ENCODE measurements around the gene SORCS2.
A peak's percentile ranks its signal among the peaks of the same experiment; 100 is the strongest.

The SORCS2 gene

DNA sequence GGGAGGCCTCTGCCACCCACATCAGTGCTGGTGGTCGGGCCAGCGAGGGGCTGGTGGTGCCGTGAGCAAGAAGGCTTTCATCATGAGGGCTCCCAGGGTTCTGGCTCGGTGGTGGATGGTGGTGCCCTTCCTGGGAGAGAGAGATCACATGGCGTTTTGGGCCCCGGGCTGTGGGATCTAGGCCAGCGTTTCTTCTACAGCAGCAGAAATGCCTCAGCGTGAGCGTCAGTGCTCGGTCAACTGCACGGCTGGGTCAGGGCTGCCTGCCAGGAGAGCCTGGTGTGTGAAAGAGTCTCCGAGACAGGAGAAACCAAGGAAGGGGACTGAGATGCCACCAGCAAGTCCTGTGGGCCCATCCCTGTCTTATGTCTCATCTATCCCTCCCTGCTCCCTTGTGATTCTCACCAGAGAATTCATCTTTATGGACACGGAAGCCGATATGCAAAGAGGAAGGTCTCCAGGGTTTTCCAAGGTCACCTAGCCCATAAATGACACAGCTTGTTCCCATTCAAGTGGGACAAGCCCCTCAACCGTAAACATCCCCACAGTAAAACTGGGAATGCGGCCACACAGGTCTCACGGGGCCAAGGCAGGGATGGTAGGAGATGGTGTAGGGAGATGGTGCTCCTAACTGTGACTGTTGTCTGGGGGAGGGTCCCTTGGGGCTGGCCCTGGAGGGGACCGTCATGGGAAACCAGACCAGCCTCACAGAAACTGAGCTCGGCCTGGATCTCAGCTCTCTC lies 99.2 kb downstream of the SORCS2 start:
- peak; percentile 14 for DNase-seq (ENCODE audit: low read depth)

DNA sequence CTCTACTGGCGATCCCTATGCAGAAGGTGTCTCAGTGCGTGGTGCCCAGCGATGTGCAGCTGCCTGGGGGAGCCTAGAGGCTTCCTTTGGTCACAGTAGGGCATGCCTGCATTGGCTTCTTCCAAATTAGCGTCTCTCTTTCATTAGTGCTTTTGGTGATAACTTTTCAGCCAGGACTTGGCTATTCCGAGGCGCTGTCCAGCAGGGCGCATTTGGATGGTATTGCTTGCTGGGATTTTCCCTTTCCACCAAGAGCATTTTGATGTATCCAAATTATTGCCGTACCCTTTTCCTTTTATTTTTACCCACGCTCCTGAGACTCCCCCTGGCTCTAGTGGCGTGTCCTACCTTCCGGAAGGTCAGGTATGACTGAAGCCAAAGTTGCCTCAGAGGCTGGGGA lies 101.4 kb downstream of the SORCS2 start:
- DNase-seq (ENCODE audit: low read depth) = no peak

DNA sequence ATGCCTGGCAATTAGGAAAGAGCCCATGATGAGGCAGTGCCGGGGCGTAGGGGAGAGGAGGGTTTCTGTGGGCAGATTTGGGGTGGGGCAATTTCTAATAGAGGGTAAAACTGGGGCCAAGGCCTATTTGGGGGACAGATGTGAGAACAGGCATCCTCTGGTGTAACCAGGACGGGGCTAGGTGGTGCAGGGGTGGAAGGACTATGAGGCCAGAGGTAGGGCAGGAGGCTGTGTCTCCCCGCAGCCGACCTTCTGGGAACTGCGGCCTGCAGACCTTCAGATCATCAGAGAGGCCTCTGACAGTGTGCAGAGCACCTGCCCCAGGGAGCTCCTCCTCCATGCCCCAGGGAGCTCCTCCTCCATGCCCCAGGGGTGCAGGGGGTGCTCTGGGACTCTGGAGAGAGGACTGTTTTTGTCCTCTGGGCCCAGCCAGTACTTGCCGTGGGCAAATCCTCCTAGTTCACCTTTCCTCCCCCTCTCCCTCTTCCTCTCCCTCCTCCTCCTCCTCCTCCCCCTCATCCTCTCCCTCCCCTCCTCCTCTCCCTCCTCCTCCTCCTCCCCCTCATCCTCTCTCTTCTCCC lies 101.9 kb downstream of the SORCS2 start:
- DNase-seq (ENCODE audit: low read depth) = no peak

DNA sequence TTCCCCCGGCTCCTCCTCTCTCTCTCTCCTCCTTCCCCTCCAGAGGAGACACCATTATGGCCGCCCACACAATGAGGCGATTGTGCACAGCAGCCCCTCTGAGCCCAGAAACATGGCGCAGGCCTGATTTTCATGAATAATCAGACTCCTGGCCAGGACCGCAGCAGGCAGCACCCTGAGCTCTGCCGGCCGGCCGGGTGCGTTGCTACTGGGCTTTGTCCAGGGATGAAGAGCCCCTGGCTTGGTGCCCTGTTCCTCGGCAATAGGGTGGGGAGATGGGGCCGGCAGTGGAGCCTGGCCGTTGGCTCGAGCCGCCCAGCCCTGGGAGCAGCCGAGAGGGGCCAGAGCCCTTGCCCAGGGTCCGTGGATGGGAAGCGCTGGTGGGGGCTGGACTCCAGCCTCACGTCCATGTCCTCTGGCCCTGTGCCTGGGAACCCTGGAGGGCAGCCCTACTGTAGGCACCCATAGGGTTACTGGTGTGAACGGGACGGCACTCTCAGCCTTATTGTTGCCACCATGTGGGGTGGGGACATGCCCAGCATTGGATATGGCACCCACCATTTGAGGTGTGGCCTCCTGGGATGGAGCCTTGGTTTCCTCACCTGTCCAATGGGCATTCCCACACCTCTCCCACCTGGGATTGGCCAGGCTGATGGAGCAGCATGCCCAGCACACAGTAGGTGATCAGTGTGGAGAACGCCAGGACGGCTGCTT lies 103.0 kb downstream of the SORCS2 start:
- peak; percentile 10 for DNase-seq (ENCODE audit: low read depth)

DNA sequence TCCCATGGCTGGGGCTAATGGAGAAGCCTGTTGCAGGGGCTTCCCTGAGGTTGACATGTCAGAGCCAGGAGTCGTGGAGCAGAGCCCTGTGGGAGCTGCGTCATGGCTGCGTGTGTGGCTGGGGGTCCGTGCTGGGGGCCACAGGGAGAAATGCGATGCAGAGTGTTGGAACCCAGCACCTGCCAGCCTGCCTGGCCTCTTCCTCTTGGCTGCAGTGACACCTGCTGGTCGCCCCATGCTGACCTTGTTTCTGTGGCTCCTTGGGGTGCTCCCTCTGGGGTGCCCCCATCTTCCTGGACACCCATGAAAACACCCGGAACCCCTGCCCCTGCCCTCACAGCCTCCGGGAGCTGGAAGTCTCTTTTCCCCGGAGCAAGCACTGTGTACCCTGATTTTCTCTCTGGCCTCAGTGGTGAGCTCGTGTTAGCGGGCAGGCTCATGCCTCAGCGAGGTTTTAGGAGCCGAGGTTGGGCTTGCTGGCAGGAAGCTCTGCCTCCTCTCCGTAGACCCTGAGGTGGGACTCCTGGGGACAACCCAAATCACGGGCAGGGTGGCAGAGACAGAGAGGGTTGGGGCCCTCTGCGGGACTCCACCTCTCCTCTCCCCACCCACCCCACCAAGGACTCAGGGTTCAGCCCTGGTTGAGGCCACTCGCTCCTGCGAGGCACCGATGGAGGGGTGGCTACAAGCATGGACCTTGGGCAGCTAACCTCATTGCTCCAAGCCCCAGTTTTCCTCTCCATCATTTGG lies 103.7 kb downstream of the SORCS2 start:
- DNase-seq (ENCODE audit: low read depth) = peak; percentile 36

DNA sequence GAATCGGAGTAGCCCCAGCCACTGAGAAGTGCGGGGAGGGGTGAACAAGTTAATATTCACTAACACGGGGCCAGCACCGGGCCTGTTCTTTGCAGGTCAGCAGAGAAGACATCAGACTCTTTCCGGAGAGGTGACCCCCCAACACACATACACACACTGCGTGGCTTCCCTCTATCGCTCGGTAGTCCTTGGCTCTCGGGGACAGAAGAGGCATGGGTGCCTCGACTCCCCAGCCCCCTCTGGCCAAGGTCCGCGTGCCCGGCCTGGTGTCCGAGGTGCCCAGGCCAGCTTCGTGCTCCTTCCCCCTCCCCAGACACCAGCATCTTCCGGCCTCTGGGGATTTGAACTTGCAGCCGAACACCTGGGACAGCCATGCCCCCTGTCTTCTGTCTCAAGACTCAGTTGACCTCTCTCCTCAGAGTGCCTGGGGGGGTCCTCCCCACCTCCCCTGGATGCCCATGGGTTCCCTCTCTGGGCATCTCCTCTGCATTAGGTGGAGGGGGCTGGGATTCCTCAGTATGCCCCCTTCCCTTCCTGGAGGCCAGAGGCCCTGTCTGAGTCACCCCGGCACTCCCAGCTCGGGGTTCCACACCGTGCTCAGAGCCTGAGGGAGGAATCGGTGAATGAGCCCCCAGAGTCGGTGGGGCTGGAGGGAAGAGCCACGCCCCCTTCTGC lies 104.5 kb downstream of the SORCS2 start:
- no peak for DNase-seq (ENCODE audit: low read depth)

DNA sequence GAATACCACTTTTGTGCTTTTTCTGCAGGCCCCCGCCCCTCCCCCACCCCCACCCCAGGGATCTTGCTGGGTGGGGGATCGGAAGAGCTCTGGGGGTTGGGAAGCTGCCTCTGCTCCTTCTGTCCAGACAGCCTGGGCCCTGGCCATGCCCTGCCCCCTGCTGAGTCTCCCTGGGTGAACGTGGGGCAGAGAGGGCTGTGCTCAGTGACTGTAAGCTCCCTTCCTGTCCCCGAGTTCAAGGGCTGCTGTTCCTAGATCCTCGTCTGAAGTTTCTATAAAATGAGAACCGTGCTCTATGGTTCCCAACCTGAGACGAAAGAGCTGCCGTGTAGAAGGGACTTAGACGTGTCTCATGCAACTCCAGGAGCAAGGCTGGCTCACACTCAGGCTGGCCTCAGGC lies 105.0 kb downstream of the SORCS2 start:
- no peak for DNase-seq (ENCODE audit: low read depth)

DNA sequence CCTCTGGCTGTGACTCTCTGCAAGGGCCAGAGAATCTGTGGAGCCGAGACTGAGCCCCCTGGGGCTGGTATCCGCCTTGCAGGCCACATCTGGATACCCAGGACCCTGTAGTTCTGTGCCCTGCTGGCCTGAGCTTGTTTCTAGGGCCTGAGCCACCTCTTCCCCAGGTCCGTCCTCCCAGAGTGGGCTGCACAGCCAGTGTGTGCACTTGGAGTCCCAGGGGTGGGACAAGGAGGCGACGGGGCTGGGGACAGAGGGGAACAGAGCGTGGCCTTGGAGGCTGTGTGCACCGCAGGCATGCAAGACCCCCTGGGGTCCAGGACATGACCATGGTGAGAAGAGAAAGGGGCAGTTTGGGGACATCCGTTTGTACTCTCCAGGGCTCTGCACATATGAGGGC lies 105.5 kb downstream of the SORCS2 start:
- DNase-seq (ENCODE audit: low read depth) = no peak

DNA sequence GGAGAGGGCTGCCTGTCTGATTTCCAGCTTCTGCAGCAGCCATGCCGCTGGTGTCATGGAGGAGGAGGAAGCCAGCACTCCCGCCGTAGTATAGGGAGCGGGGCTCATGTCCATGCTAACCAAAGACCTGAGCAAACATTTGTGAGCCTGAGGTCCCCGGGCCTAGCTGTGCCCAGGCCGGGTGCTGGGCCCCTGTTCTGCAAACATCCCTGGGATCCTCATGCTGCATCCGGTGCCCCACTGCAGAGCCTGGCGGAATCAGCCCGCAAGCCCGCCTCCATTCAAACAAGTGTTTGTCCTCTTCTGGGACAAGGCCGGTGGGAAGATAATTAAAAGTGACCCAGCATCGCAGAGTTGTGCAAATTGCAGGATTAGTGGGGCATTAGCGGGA lies 106.3 kb downstream of the SORCS2 start:
- DNase-seq (ENCODE audit: low read depth) = no peak

DNA sequence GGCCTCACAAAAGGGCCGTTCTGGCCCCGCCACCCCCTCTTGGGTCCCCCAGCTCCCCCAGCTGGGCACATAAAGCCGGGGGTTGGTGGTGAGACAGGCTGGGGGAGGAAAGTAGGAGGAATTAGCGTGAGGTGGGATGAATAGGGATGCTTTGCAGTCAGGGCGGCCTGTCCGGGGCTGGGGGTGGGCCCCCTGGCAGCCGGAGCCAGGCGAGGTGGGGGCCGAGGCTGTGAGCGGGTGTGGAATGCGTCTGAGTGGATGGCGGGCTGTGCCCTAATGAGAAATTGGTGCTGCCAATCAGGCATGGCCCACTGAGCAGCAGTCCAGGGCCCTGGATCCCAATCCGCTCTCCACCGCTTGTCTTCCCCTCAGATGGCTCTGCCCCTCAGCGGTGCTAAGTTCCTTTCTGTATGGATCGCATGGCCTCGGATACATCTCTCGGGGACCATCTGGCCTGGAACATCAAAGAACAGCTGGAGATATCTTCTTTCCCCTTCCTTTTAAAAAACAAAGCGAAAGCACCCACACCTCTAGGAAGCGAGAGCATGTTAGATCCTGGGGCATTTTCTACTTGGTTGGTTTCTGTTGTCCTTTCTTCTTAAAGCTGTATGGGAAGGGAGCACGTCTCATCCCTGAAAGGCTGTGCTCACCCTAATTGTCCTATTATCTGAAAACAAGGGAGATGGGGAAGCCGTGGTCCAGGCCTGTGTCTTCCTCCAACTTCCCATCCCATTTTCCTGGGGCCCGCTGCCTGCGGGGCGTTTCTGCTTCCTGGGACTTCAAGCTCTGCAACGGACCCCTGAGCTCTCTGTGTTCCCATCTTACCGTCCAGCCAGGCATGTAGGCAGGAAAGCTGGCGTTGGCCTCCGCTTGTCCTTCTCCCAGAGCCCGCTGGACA lies 106.9 kb downstream of the SORCS2 start:
- DNase-seq (ENCODE audit: low read depth) = no peak

DNA sequence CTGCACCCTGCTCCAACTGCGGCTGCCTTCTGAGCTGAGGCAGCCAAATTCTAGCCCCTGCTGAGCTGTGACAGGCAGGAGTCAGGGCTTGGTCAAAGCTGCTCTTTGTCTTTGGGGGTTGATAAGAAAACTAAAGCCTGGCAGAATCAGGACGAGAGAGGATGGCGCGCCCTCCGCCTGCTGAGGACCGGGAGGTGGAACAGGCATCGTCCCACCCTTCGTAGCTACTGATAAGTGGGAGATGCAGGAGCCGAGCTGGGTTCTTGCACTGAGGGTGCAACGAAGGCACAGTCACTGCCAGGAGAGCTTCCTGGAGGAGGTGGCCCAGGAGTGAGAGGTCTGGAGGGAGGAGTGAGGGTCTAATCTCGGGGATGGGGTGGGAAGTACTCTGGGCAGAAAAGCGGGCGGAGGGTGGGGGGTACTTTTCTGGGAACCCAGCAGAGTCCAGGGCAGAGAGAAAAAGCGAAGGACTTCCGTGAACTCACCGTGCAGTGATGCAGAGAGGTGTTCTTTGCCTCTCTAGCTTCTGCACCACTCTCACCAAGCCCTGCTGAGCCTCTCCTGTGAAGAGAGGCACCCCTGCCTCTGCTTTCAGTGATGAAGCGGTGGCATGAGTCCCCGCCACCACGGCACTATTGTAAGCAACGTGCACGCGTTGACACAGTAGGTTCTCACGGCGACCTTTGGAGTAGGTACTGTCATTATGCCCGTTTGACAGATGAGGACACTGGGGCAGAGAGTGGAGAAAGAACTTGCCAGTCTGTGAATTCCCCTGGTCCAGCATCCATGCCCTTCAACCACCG lies 107.8 kb downstream of the SORCS2 start:
- DNase-seq (ENCODE audit: low read depth) = no peak

DNA sequence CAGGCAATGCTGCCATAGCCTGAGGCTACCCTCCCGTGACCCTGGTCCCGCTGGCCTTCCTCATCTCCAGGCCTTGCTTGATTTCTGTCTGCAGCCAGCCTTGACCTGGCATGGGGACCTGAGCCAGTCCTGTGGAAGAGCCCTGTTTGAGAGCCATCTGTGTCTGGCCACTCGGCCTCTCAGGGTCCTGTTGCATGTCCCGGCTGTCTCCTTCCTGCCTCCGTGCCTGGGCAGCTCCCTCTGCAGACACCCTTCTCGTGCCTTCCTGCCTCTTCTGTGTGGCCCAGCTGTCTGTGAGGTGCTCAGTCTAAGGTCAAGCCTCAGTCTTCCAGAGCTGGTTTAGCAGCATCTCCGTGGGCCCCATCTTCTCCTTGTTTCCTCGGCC lies 108.4 kb downstream of the SORCS2 start:
- DNase-seq (ENCODE audit: low read depth) = no peak

DNA sequence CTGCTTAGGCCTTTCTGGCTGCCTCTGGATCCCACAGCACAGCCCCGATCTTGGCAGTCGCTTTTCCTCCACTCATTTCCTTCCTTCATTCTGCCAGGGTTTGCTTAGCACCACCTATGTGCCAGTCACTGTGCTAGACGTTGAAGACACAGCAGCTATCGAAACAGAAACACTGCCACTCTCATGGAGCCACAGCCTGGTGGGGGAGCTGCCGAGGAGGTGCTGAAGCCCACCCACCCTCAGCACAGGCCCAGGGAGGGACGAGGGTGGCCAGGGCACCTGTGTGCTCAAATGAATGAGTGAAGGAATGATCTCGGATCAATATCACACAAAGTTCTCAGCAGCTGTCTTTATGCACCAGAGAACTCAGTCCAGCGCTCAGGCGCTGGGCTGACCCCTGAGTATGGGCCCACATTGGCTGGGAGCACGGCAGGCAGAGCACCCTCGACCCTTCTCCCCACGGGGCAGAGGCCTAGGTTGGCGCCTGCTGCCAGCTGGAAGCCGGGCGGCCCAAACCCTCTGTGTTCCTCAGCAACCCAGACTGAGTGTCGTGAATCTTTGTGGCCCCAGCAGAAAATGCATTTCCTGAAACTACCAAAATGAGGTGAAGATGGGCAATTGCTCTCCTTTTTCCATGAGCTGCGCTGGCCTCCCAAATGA lies 108.9 kb downstream of the SORCS2 start:
- DNase-seq (ENCODE audit: low read depth) = no peak

DNA sequence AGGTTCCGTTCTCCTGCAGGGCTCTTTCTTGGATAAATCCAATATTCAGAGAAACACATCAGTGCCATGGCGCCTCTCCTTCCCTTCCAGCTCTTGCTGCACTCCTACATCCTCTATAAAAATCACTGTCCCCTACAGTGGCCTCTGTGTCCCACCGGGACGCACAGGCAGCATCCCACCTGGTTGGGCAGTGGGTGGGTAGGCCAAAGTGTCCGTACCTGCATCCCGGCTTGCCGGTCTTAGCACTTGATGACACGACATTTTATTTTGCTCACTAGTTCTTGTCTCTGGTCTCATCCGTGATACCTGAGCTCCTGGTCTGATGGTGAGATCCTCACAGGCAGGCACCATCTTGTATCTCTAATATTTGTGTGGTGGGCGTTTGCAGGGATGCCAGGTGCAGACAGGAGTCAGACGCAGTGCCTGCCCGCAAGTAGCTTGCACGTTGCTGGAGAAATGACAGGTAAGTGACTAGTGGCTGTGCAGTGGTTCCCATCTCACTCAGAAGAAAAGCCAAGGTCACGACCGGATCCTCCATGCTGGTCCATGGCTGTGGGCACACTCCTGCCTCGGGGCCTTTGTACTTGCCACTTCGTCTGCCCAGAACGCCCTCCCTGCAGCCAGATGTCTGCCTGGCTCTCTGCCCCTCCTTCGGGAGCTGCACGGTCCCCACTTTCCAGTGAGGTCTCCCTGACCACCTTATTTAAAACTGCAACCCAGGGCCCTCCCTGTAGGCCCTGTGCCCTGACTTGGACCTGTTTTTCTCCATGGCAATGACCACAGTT lies 109.7 kb downstream of the SORCS2 start:
- no peak for DNase-seq (ENCODE audit: low read depth)

DNA sequence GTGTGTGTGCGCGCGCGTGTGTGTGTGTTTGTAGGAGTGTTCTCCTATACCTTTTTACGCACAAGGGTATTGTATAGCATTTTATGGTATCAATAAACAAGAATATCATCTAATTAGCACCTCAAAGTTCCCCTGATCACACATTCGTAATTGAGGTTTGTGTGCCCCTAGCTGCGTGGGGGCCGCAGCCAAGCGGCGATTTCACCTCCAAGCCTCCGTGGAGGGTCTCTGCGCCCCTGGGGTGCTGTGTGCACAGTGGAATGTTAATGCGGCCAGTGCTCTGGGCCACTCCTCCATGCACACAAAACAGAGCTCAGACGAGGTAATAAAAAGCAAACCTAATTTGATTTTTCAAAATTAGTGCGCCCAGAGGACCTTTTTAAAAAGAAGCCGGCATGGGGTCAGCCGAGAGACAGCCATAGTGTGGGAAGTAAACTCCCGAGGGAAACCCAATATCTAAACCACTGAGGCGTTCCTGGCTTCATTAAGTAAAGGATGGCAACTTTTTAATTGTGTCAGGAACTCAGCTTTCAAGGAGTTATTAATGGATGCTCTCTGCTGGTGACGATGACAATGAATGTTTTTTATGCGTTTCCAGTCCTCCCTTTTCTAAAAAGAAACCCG lies 110.6 kb downstream of the SORCS2 start:
- DNase-seq (ENCODE audit: low read depth) = no peak

DNA sequence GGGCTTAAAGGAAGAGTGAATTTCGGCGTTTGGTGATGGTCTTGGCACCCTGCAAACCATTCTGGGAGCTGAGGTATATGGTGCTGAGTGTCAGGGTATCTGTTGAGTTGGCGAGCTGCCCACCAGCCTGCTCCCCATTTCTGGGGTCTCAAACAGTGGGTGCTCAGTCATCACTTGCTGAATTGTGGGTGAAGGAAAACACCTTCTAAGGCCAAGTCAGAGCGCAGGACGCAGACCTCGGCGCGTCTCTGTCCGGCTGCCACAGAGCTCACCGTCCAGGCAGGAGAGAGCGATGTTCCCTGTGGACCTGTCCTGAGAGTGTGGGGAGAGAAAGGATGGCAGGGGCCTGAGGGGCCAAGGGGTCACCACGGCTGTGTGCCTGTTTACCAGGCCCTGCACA lies 111.2 kb downstream of the SORCS2 start:
- DNase-seq (ENCODE audit: low read depth) = no peak

DNA sequence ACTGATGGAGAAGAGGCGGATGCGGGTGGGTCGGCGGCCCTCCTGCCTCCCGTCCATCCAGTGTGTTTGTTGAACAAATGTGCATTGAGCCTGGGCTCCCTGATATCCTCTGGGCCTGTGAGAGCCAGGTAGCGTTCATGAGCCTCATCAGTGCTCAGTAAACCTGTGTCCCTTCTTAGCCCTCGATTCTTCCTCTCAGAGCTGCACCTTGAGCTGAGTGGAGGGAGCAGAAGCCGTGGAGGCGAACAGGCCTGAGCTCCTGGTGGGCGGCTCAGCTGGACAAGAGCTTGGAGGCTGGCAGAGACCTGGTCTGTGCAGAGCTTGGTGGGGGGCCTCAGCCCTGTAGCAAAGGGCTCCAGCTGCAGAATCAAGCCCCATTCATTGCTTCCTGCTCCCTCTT lies 112.1 kb downstream of the SORCS2 start:
- DNase-seq (ENCODE audit: low read depth) = no peak
